Thymus (tissue), 11 donors: Measurements from ENCODE around the gene TMEM54. TPM values are rescaled to one million over a fixed set of nuclear protein-coding genes. Genes with fewer than 3 reads are reported as not detected.
A peak's percentile ranks its signal among the peaks of the same experiment; 100 is the strongest.

ENCODE experiments used
- DNase-seq, 9 donors: peaks; one replicate each; pipeline ENCODE4 v3.0.0-alpha.2; 2013; ENCODE audit warnings: low spot score in 9 of 9, low read depth in 6 of 9, missing footprints in 1 of 9
- H3K27ac ChIP-seq, 2 donors: one replicate each; pipeline ENCODE4 v1.5.1; 2013; ENCODE audit warnings: control low read depth in 1 of 2, low read depth in 1 of 2, low read length in 1 of 2, mild to moderate bottlenecking in 1 of 2, moderate library complexity in 1 of 2
- H3K27me3 ChIP-seq, 2 donors: one replicate each; pipeline ENCODE4 v1.5.1; 2013; ENCODE audit warnings: low read length in 1 of 2; ENCODE audit not compliant: control insufficient read depth in 2 of 2, insufficient read depth in 1 of 2
- H3K36me3 ChIP-seq, 2 donors: one replicate each; pipeline ENCODE4 v1.5.1; 2013; ENCODE audit warnings: low read length in 1 of 2, mild to moderate bottlenecking in 1 of 2, moderate library complexity in 1 of 2; ENCODE audit not compliant: control insufficient read depth in 2 of 2, insufficient read depth in 2 of 2
- H3K4me1 ChIP-seq, 2 donors: one replicate each; pipeline ENCODE4 v1.5.1; 2013; ENCODE audit warnings: low read length in 2 of 2; ENCODE audit not compliant: control insufficient read depth in 2 of 2, insufficient read depth in 2 of 2
- H3K4me3 ChIP-seq, 2 donors: one replicate each; pipeline ENCODE4 v1.5.1; 2013; ENCODE audit warnings: low read length in 2 of 2, control low read depth in 1 of 2, mild to moderate bottlenecking in 1 of 2
- H3K9me3 ChIP-seq, 2 donors: one replicate each; pipeline ENCODE4 v1.5.1; 2013; ENCODE audit warnings: low read length in 1 of 2, mild to moderate bottlenecking in 1 of 2; ENCODE audit not compliant: control insufficient read depth in 2 of 2, insufficient read depth in 1 of 2
- WGBS: extraction: QIAGEN DNeasy Blood & Tissue Kit; methylation state at CpG from one replicate; pipeline ENCODE4 v1.1.7; 2013; 5-methylcytosine and 5-hydroxymethylcytosine counted together
- polyA plus RNA-seq: library from polyadenylated mRNA; stranded (reverse); fragments of 200-250 nt; gene quantifications from one replicate; pipeline ENCODE4 v1.2.3, GENCODE V29; 2013
- total RNA-seq: library from RNA; stranded (reverse); fragments of 120-200 nt; gene quantifications from one replicate; pipeline ENCODE4 v1.2.4, GENCODE V29; 2013
- donor health status: healthy.

The TMEM54 gene
- total and polyA plus RNA-seq, 2 donors = 2.2 to 12.9 TPM

GRCh38 chr1:32881291-32881690, 19.9 kb downstream of the TMEM54 start:
- Histone ChIP-seq H3K27ac (no peak overlapping the region), H3K36me3 (no peaks in the 10 kb centered on the region), H3K4me1 (peaks cover 0 to 3% of the 10 kb centered on the region in 2 donors), H3K27me3 (peaks cover 22 to 81% of the 10 kb centered on the region in 2 donors), H3K9me3 (peaks cover 0 to 3% of the 10 kb centered on the region in 2 donors), H3K4me3 (no peak overlapping the region)
- no peak for DNase-seq
- WGBS = 92% methylated on average over 5 of the region's 5 CpGs

GRCh38 chr1:32878637-32879041, 22.6 kb downstream of the TMEM54 start:
- peaks cover 2 to 75% of the 10 kb centered on the region in 2 donors for H3K27me3 ChIP-seq
- H3K4me3 ChIP-seq = no peak overlapping the region
- no peak overlapping the region for H3K27ac ChIP-seq
- peaks cover 0 to 4% of the 10 kb centered on the region in 2 donors for H3K4me1 ChIP-seq
- 91% methylated on average over 5 of the region's 5 CpGs for WGBS
- H3K9me3 ChIP-seq = no peaks in the 10 kb centered on the region
- no peak for DNase-seq
- H3K36me3 ChIP-seq = no peaks in the 10 kb centered on the region

- Histone ChIP-seq H3K27me3 (peaks cover 2 to 75% of the 10 kb centered on the region in 2 donors), H3K36me3 (no peaks in the 10 kb centered on the region), H3K9me3 (no peaks in the 10 kb centered on the region), H3K27ac (no peak overlapping the region), H3K4me3 (no peak overlapping the region), H3K4me1 (peaks cover 0 to 4% of the 10 kb centered on the region in 2 donors)
- DNase-seq = no peak
- 90% methylated on average over 6 of the region's 6 CpGs for WGBS
Observed at GRCh38 chr1:32878183-32878582, 23.0 kb downstream of the TMEM54 start.

- no peaks in the 10 kb centered on the region for H3K9me3 ChIP-seq
- peaks cover 0 to 9% of the 10 kb centered on the region in 2 donors for H3K4me1 ChIP-seq
- no peak for DNase-seq
- H3K36me3 ChIP-seq = no peaks in the 10 kb centered on the region
- H3K27me3 ChIP-seq = peaks cover 3 to 74% of the 10 kb centered on the region in 2 donors
- no peak overlapping the region for H3K27ac ChIP-seq
- no peak overlapping the region for H3K4me3 ChIP-seq
- WGBS = 92% methylated on average over 13 of the region's 13 CpGs
Observed at GRCh38 chr1:32877211-32878110, 23.7 kb downstream of the TMEM54 start.

GRCh38 chr1:32876341-32877210, 24.6 kb downstream of the TMEM54 start:
- no peaks in the 10 kb centered on the region for H3K9me3 ChIP-seq
- WGBS = 36% methylated on average over 16 of the region's 16 CpGs
- H3K4me3 ChIP-seq = no peak overlapping the region
- H3K27ac ChIP-seq = no peak overlapping the region
- peaks cover 0 to 14% of the 10 kb centered on the region in 2 donors for H3K4me1 ChIP-seq
- H3K27me3 ChIP-seq = peaks cover 10 to 74% of the 10 kb centered on the region in 2 donors
- DNase-seq = peak in 4 of 9 donors; percentile 26 to 65 (median 56)
- no peaks in the 10 kb centered on the region for H3K36me3 ChIP-seq

GRCh38 chr1:32874860-32875752, 26.1 kb downstream of the TMEM54 start:
- H3K27ac ChIP-seq = no peak overlapping the region
- no peak for DNase-seq
- H3K9me3 ChIP-seq = no peaks in the 10 kb centered on the region
- H3K27me3 ChIP-seq = peaks cover 21 to 77% of the 10 kb centered on the region in 2 donors
- no peak overlapping the region for H3K4me3 ChIP-seq
- peaks cover 0 to 20% of the 10 kb centered on the region in 2 donors for H3K4me1 ChIP-seq
- whole genome bisulfite sequencing = 88% methylated on average over 5 of the region's 5 CpGs
- H3K36me3 ChIP-seq = no peaks in the 10 kb centered on the region

GRCh38 chr1:32873484-32873883, 27.7 kb downstream of the TMEM54 start:
- Histone ChIP-seq H3K4me3 (no peak overlapping the region), H3K36me3 (peaks cover 0 to 5% of the 10 kb centered on the region in 2 donors), H3K4me1 (peaks cover 0 to 20% of the 10 kb centered on the region in 2 donors), H3K9me3 (no peaks in the 10 kb centered on the region), H3K27ac (no peak overlapping the region), H3K27me3 (peaks cover 36 to 86% of the 10 kb centered on the region in 2 donors)
- 87% methylated on average over 5 of the region's 5 CpGs for WGBS
- DNase-seq = no peak

- WGBS = 52% methylated on average over 7 of the region's 7 CpGs
- peaks cover 36 to 73% of the 10 kb centered on the region in 2 donors for H3K27me3 ChIP-seq
Observed at GRCh38 chr1:32872192-32872460, 29.1 kb downstream of the TMEM54 start.

More at GRCh38 chr1:32872192-32872460, 29.1 kb downstream of the TMEM54 start:
- Histone ChIP-seq H3K4me1 (peaks cover 0 to 20% of the 10 kb centered on the region in 2 donors), H3K36me3 (peaks cover 0 to 11% of the 10 kb centered on the region in 2 donors), H3K27ac (no peak overlapping the region), H3K9me3 (no peaks in the 10 kb centered on the region), H3K4me3 (no peak overlapping the region)
- no peak for DNase-seq
